IMR-90 (cell line): ENCODE results near the gene SV2C. TPM values are rescaled to one million over a fixed set of nuclear protein-coding genes. Genes with fewer than 3 reads are reported as not detected.

Experiments
- ATAC-seq: fragments of 200-7000 bp; cut with Tn5 transposase; 2 replicates; pipeline ENCODE4 v1.9.1; 2020; ENCODE audit warnings: low read depth, mild to moderate bottlenecking, moderate library complexity
- BruUV-seq: library from RNA; stranded (reverse); fragments of 400-500 nt; replicated peaks from 2 replicates; lab custom pipeline; 2021; lab: Mats Ljungman, UMichigan
- CTCF ChIA-PET: fragments of 300-600 bp; formaldehyde crosslinking; extraction: SDS; loops from one replicate; lab custom pipeline; 2021; ENCODE audit warnings: antibody characterized with exemption; lab: Yijun Ruan, JAX
- POLR2A ChIA-PET: fragments of 300-600 bp; sonication (Branson Sonifier 250); formaldehyde crosslinking; loops from one replicate; lab custom pipeline; 2022; ENCODE audit warnings: antibody characterized with exemption; ENCODE audit not compliant: unreplicated experiment; lab: Charles Lee
- DNase-seq: peaks from one replicate; pipeline ENCODE4 v3.0.0; 2013
- H2AFZ ChIP-seq: replicated peaks from 2 replicates; pipeline ENCODE3; 2013; ENCODE audit warnings: low read length, mild to moderate bottlenecking; ENCODE audit not compliant: poor library complexity
- H2AK5ac ChIP-seq: 2 replicates; pipeline ENCODE4 v1.6.1; 2013; ENCODE audit warnings: low read depth, low read length, inconsistent platforms
- H2AK9ac ChIP-seq: replicated peaks from 2 replicates; pipeline ENCODE3; 2013; ENCODE audit warnings: mild to moderate bottlenecking, low read depth, low read length, moderate library complexity; ENCODE audit not compliant: poor library complexity
- H2BK120ac ChIP-seq: 2 replicates; pipeline ENCODE4 v1.6.1; 2013; ENCODE audit warnings: low read depth, low read length, inconsistent platforms
- H2BK15ac ChIP-seq: 3 replicates; pipeline ENCODE4 v1.6.1; 2013; ENCODE audit warnings: low read depth, low read length, inconsistent platforms
- H2BK20ac ChIP-seq: 2 replicates; pipeline ENCODE4 v1.6.1; 2013; ENCODE audit warnings: low read depth, mild to moderate bottlenecking, inconsistent platforms, low read length, moderate library complexity
- H2BK5ac ChIP-seq: 2 replicates; pipeline ENCODE4 v1.6.1; 2013; ENCODE audit warnings: mild to moderate bottlenecking, low read depth, low read length, inconsistent platforms; ENCODE audit not compliant: poor library complexity, severe bottlenecking
- H3K14ac ChIP-seq: replicated peaks from 2 replicates; pipeline ENCODE4 v1.6.1; 2013; ENCODE audit warnings: low read depth, low read length, inconsistent platforms
- H3K18ac ChIP-seq: 2 replicates; pipeline ENCODE4 v1.6.1; 2013; ENCODE audit warnings: low read depth, low read length, control low read depth
- H3K23ac ChIP-seq: 2 replicates; pipeline ENCODE4 v1.6.1; 2013; ENCODE audit warnings: low read depth, low read length, inconsistent platforms
- H3K27ac ChIP-seq: 2 replicates; pipeline ENCODE4 v1.5.1; 2013; ENCODE audit warnings: mild to moderate bottlenecking, control low read depth, low read length; ENCODE audit not compliant: insufficient read depth
- H3K27me3 ChIP-seq: 2 replicates; pipeline ENCODE4 v1.6.1; 2013; ENCODE audit warnings: low read length; ENCODE audit not compliant: control insufficient read depth, insufficient read depth
- H3K36me3 ChIP-seq: 2 replicates; pipeline ENCODE4 v1.6.1; 2013; ENCODE audit warnings: low read length, mixed read lengths; ENCODE audit not compliant: control insufficient read depth, insufficient read depth
- H3K4ac ChIP-seq: 2 replicates; pipeline ENCODE4 v1.6.1; 2013; ENCODE audit warnings: low read depth, low read length, inconsistent platforms
- H3K4me1 ChIP-seq: 2 replicates; pipeline ENCODE4 v1.6.1; 2013; ENCODE audit warnings: low read length, mixed read lengths; ENCODE audit not compliant: control insufficient read depth, insufficient read depth
- H3K4me2 ChIP-seq: 2 replicates; pipeline ENCODE4 v1.6.1; 2013; ENCODE audit warnings: low read depth, mild to moderate bottlenecking, control low read depth, low read length, moderate library complexity
- H3K4me3 ChIP-seq: 2 replicates; pipeline ENCODE4 v1.5.1; 2013; ENCODE audit warnings: low read depth, mild to moderate bottlenecking, control low read depth, low read length, moderate library complexity; ENCODE audit not compliant: insufficient read depth
- H3K56ac ChIP-seq: 2 replicates; pipeline ENCODE4 v1.6.1; 2013; ENCODE audit warnings: low read length, inconsistent platforms; ENCODE audit not compliant: insufficient read depth; ENCODE audit errors: extremely low read depth
- H3K79me1 ChIP-seq, 2 experiments: 2 replicates each; pipeline ENCODE4 v1.6.1; 2013; ENCODE audit warnings: low read length in 2 of 2, inconsistent platforms in 1 of 2, low read depth in 1 of 2
- H3K9ac ChIP-seq: 2 replicates; pipeline ENCODE4 v1.6.1; 2013; ENCODE audit warnings: low read depth, low read length, control low read depth
- H3K9me1 ChIP-seq: 2 replicates; pipeline ENCODE4 v1.6.1; 2013; ENCODE audit warnings: low read length, inconsistent platforms; ENCODE audit not compliant: insufficient read depth
- H3K9me3 ChIP-seq: 2 replicates; pipeline ENCODE4 v1.6.1; 2013; ENCODE audit warnings: low read length; ENCODE audit not compliant: control insufficient read depth, insufficient read depth
- H4K20me1 ChIP-seq: 2 replicates; pipeline ENCODE4 v1.6.1; 2013; ENCODE audit warnings: low read length, inconsistent platforms; ENCODE audit not compliant: insufficient read depth
- H4K5ac ChIP-seq: 2 replicates; pipeline ENCODE4 v1.6.1; 2013; ENCODE audit warnings: mild to moderate bottlenecking, low read depth, low read length, control low read depth
- H4K8ac ChIP-seq, 2 experiments: 2 replicates each; pipeline ENCODE4 v1.6.1; 2013; ENCODE audit warnings: low read depth in 2 of 2, low read length in 2 of 2, control low read depth in 1 of 2, inconsistent platforms in 1 of 2
- H4K91ac ChIP-seq: 2 replicates; pipeline ENCODE4 v1.6.1; 2013; ENCODE audit warnings: low read depth, low read length, inconsistent platforms; ENCODE audit not compliant: insufficient read depth
- POLR2A ChIP-seq: IDR thresholded peaks from 2 replicates; pipeline ENCODE4 v1.6.1; 2012; ENCODE audit warnings: mild to moderate bottlenecking, low read depth, low read length
- WGBS, 2 experiments: methylation state at CpG; one replicate each; pipeline versions ENCODE4 v1.1.5 to v1.1.7; 2013; ENCODE audit warnings: missing lambda C conversion rate in 2 of 2; ENCODE audit not compliant: insufficient read length in 1 of 2; ENCODE audit errors: extremely low coverage in 2 of 2; 5-methylcytosine and 5-hydroxymethylcytosine counted together
- dilution Hi-C: fragments of 300-500 bp; cut with HindIII; formaldehyde crosslinking; loops from one replicate; pipeline ENCODE4 v1.14.3; 2018; ENCODE audit warnings: low sequenced_read_pairs; ENCODE audit not compliant: unreplicated experiment
- in situ Hi-C: fragments of 300-500 bp; cut with MboI; formaldehyde crosslinking; loops from 3 replicates; pipeline ENCODE4 v1.14.3; 2019; ENCODE audit warnings: low sequenced_read_pairs, inconsistent platforms, mixed read lengths
- intact Hi-C: fragments of 100-400 bp; cut with micrococcal nuclease; formaldehyde crosslinking; loops from 2 replicates; pipeline ENCODE4 v1.10.0; 2022
- polyA plus RNA-seq, 3 experiments: library from polyadenylated mRNA; depleted of rRNA; stranded (reverse); fragments of >200 nt; gene quantifications; 2 replicates each; pipeline ENCODE4 v1.2.3, GENCODE V29; 2012; ENCODE audit warnings: low replicate concordance in 1 of 3
- total RNA-seq: library from RNA; depleted of rRNA; stranded (reverse); fragments of >200 nt; gene quantifications from 2 replicates; pipeline ENCODE4 v1.2.3, GENCODE V29; 2012

Gene SV2C
- total and polyA plus RNA-seq, 2 of the 4 experiments (the other 2 are of a cell fraction), result not detected

DNA sequence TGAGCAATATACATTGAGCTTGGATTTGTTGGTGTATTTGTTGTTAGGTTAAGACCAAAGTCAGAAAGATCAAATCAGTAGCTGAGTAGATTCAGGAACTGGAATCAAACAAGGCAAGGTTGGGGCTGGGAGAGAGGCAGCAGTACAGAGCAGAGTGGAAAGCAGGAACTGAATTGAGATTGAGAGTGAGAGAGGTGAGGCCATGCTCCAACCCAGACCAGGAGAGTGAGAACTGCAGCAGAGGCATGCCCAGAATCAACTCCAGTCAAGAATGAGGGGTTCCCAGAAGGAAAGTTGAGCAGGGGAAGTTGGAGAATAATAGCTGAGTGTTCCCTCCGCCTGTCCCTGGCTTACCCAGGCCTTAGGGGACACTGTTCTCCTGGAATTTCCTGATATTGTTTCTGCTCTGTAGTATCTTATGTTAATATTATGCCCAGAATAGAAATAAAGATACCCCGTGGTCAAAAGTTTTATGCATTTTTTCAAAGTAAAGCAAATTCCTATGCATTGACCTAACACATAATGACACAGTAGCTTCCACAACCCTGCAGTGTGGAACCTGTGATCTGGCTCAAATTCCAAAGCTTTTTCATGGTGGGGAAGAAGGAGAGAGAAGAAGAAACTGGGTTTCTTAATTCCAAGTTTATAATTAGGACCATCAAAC lies 82.7 kb downstream of the SV2C start:
- H3K9me1 ChIP-seq, result no peaks in the 10 kb centered on the region
- H3K23ac ChIP-seq, result no peak overlapping the region
- no TSS peak for BruUV-seq
- WGBS, 2 experiments, result no CpG with 5 or more reads among the region's 2 CpGs
- H2BK15ac ChIP-seq, result no peak overlapping the region
- ChIA-PET POLR2A (no interaction called here), CTCF (no interaction called here)
- no peaks in the 10 kb centered on the region for H3K79me1 ChIP-seq
- H4K91ac ChIP-seq, result no peak overlapping the region
- no peak overlapping the region for H3K27ac ChIP-seq
- H3K4ac ChIP-seq, result no peak overlapping the region
- no peak for TF ChIP-seq POLR2A
- peak; percentile 1 for DNase-seq
- H3K36me3 ChIP-seq, result no peaks in the 10 kb centered on the region
- H3K18ac ChIP-seq, result no peak overlapping the region
- H4K8ac ChIP-seq, result no peak overlapping the region
- no peaks in the 10 kb centered on the region for H3K4me1 ChIP-seq
- H3K4me3 ChIP-seq, result no peak overlapping the region
- H2BK120ac ChIP-seq, result no peak overlapping the region
- no peak overlapping the region for H3K9ac ChIP-seq
- no peak overlapping the region for H2BK5ac ChIP-seq
- H4K5ac ChIP-seq, result no peak overlapping the region
- H2BK20ac ChIP-seq, result no peak overlapping the region
- no peak for ATAC-seq
- H4K20me1 ChIP-seq, result no peaks in the 10 kb centered on the region
- H3K14ac ChIP-seq, result no peak overlapping the region
- no peak overlapping the region for H2AFZ ChIP-seq
- no peaks in the 10 kb centered on the region for H3K27me3 ChIP-seq
- no peak overlapping the region for H3K4me2 ChIP-seq
- H2AK5ac ChIP-seq, result no peak overlapping the region
- H3K56ac ChIP-seq, result no peak overlapping the region
- H3K9me3 ChIP-seq, result no peaks in the 10 kb centered on the region
- H2AK9ac ChIP-seq, result no peak overlapping the region
- in situ Hi-C loops, result no loop called here
- intact Hi-C loops, result no loop called here
- dilution Hi-C loops, result no loop called here
